NT2/D1 (cell line): ENCODE data around the gene CAPRIN2.

Experiments
- SUZ12 ChIP-seq: IDR thresholded peaks from 2 replicates; pipeline ENCODE4 v1.6.1; 2011; ENCODE audit not compliant: insufficient read length, insufficient read depth; ENCODE audit errors: extremely low read depth
- YY1 ChIP-seq: IDR thresholded peaks from 2 replicates; pipeline ENCODE4 v1.6.1; 2011; ENCODE audit not compliant: insufficient read length, insufficient read depth
- ZNF274 ChIP-seq: IDR thresholded peaks from 2 replicates; pipeline ENCODE4 v1.6.1; 2011; ENCODE audit warnings: mild to moderate bottlenecking, low read depth, low read length

- TF ChIP-seq ZNF274 (no peak), YY1 (no peak), SUZ12 (no peak)
Observed at GRCh38 chr12:30795410-30796312, 40.9 kb upstream of the CAPRIN2 start.
